ENCODE data around the gene GP1BB.
"Not testable (repeated sequence)": the region's sequence is repeated elsewhere in the genome, so short reads cannot be mapped to it uniquely, and the experiment has no call there.

The GP1BB gene

DNA sequence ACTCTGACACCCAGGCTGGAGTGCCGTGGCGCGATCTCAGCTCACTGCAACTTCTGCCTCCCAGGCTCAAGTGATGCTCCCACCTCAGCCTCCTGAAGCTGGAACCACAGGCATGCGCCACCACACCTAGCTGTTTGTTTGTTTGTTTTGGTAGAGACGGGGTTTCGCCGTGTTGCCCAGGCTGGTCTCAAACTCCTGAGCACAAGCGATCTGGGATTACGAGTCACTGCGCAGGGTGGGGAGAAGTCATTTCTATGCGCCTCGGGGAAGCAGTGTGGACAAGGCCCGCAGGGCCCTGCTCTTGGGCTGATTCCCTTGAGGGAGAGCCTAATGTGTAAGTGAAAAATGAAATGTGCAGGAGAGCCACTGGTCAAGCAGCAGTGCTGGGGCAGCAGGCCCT lies 28.6 kb upstream of the GP1BB start:
- TF ChIP-seq, protein P1, sequence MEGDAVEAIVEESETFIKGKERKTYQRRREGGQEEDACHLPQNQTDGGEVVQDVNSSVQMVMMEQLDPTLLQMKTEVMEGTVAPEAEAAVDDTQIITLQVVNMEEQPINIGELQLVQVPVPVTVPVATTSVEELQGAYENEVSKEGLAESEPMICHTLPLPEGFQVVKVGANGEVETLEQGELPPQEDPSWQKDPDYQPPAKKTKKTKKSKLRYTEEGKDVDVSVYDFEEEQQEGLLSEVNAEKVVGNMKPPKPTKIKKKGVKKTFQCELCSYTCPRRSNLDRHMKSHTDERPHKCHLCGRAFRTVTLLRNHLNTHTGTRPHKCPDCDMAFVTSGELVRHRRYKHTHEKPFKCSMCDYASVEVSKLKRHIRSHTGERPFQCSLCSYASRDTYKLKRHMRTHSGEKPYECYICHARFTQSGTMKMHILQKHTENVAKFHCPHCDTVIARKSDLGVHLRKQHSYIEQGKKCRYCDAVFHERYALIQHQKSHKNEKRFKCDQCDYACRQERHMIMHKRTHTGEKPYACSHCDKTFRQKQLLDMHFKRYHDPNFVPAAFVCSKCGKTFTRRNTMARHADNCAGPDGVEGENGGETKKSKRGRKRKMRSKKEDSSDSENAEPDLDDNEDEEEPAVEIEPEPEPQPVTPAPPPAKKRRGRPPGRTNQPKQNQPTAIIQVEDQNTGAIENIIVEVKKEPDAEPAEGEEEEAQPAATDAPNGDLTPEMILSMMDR (IDR thresholded peaks at IDR 0.05; ENCODE audit: low read depth, low read length): no peak
- no peak for DNase-seq (ENCODE audit: extremely low read depth, low read depth)

DNA sequence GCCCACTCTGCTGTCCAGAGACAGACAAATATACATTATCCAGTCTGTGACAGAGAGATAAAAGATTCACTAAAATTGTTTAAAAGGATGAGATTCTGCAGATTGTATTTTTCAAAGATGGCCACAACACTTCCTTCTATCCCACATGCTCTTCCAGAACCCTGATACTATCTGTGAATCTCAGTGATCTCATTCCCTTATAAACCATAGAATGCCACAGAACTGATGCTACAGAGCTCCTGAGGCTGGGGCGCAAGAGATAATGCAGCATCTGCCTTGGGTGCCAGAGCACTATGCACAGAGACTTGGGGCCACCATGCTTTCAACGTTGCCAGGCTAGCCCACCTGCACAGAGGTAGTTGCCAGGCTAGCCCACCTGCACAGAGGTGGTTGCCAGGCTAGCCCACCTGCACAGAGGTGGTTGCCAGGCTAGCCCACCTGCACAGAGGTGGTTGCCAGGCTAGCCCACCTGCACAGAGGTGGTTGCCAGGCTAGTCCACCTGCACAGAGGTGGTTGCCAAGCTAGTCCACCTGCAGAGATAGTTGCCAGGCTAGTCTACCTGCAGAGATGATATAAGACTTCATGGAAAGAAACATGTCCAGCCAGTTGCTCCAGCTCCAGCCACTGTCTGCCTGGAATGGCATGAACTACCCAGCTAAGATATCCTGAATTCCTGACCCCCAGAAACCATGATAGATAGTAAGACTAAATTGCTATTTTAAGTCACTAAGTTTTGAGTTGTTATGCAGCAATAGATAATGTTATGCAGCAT lies 26.6 kb upstream of the GP1BB start:
- DNase-seq (ENCODE audit: extremely low read depth, low read depth): no peak
- TF ChIP-seq, protein P1 (IDR thresholded peaks at IDR 0.05; ENCODE audit: low read depth, low read length): no peak

DNA sequence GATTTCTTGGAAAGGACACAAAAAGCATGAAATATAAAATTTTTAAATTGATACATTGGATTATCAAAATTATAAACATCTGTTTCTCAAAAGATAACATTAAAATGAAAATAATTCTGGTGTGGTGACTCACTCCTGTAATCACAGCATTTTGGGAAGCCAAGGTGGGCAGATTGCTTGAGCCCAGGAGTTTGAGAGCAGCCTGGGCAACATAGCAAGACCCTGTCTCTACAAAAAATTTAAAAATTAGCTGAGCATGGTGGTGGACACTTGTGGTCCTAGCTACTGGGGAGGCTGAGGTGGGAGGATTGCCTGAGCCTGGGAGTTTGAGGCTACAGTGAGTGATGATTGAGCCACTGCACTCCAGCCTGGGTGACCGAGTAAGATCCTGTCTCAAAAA lies 25.5 kb upstream of the GP1BB start:
- not testable (repeated sequence) for DNase-seq (ENCODE audit: extremely low read depth, low read depth)

DNA sequence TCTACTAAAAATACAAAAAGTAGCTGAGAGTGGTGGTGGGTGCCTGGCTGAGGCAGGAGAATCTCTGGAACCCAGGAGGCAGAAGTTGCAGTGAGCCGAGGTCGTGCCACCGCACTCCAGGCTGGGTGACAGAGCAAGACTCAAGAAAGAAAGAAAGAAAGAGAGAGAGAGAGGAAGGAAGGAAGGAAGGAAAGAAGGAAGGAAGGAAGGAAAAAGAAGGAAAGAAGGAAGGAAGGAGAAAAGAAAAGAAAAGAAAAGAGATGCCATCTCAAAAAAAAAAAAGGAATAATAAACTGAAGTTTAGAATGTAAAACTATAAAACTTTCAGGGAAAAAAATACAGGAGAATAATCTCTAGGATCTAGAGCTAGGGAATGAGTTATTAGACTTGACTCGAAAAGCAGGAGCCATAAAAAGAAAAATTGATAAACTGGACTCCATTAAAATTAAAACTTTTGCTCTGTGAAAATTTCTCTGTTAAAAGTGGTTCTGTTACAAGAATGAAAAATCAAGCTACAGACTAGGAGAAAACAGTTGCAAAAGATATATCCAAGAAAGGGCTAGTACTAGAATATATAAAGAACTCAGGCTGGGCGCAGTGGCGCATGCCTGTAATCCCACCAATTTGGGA lies 22.4 kb upstream of the GP1BB start:
- DNase-seq (ENCODE audit: extremely low read depth, low read depth): no peak
- TF ChIP-seq, protein P1 (IDR thresholded peaks at IDR 0.05; ENCODE audit: low read depth, low read length): no peak

DNA sequence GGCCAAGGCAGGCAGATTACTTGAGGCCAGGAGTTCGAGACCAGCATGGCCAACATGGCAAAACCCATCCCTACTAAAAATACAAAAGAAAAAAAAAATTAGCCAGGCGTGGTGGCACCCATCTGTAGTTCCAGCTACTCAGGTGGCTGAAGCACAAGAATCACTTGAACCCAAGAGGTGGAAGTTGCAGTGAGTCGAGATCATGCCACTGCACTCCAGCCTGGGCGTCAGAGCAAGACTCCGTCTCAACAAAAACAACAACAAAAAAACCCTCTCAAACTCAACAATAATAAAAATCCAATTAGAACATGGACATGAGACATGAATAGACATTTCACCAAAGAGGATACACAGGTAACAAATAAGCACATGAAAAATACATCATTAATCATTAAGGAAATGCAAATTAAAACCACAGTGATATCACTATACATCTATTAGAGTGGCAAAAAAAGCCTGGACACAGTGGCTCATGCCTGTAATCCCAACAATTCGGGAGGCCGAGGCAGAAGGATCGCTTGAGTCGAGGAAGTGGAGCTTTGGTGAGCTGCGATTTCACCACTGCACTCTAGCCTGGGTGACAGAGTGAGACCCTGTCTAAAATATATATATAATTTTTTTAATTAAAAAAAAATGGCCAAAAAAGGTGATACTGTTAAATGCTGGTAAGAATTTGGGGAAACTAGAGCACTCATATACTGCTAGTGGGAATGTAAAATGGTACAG lies 21.8 kb upstream of the GP1BB start:
- TF ChIP-seq, protein P1 (IDR thresholded peaks at IDR 0.05; ENCODE audit: low read depth, low read length): no peak
- no peak for DNase-seq (ENCODE audit: extremely low read depth, low read depth)

DNA sequence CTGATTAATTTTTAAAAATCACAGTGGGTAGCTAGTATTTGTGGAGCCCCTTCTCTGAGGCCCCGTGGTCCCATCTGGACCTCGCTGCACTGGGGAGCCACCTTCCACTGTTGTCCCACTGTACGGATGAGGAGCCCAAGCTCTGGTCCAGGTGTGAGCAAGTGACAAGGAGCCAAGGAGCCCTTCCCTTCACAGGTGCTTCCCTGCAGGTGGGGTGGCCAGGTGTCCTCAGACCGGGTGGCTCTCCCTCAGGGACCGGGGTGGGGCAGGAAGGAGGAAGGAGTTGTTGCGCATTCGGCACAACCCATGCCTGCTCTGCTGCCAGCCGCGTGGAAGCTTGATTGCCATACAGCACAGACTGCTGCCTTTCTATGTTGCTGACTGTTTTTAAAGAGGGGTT lies 19.5 kb upstream of the GP1BB start:
- DNase-seq (ENCODE audit: extremely low read depth, low read depth): no peak
- TF ChIP-seq, protein P1 (IDR thresholded peaks at IDR 0.05; ENCODE audit: low read depth, low read length): no peak

DNA sequence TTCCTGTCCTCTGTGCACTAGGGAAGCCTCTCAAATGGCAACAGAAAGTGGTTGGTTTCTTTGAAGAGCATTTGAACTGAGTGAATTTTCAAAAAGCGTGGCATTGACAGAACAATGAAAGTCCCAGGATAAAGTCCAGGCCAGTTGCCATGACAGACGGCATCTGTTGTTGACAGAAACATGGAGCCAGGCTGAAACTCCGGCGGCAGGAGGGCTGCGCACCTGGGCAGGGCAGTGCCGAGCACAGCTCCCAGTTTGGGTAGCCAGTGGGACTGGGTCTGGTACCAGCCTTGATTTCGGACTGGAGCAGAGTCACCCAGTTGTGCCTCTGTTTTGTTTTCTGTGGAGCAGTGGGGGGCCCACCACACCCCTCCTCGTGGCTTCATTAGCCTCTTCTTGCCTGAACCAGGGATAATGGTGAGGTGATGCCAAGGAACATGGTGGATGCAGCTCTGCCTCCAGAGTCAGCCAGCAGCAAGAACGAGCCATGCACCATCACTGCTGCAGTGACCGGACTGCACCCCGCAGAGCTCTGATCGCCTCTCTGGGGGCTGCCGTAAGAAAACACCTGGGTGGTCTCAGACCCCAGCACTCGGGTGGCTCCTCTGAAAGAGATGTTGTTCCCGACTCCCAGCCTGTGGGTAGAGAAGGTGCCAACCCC lies 18.9 kb upstream of the GP1BB start:
- TF ChIP-seq, protein P1 (IDR thresholded peaks at IDR 0.05; ENCODE audit: low read depth, low read length): no peak
- no peak for DNase-seq (ENCODE audit: extremely low read depth, low read depth)
